ENCODE measurements around the gene CEP295NL.
A peak's percentile ranks its signal among the peaks of the same experiment; 100 is the strongest.
"Not testable (repeated sequence)": the region's sequence is repeated elsewhere in the genome, so short reads cannot be mapped to it uniquely, and the experiment has no call there.

CEP295NL gene

GRCh38 chr17:78882540-78883088 is 20.4 kb downstream of the CEP295NL start:
- H3K4me1 Mint-ChIP-seq = peaks cover 73% of the 10 kb centered on the region
- peak overlapping the region; percentile 21 to 68 (median 40) for H3K4me3 Mint-ChIP-seq
- H3K9me3 Mint-ChIP-seq = no peaks in the 10 kb centered on the region
- H3K36me3 Mint-ChIP-seq (ENCODE audit: low read depth) = no peaks in the 10 kb centered on the region
- peak overlapping the region; percentile 88 to 92 (median 90) for H3K27ac Mint-ChIP-seq
- H3K27me3 Mint-ChIP-seq (ENCODE audit: low read depth) = peaks cover 3% of the 10 kb centered on the region
- no peak for TF ChIP-seq CTCF (IDR thresholded peaks at IDR 0.05; ENCODE audit: unreplicated experiment in 3 of 3)

DNA sequence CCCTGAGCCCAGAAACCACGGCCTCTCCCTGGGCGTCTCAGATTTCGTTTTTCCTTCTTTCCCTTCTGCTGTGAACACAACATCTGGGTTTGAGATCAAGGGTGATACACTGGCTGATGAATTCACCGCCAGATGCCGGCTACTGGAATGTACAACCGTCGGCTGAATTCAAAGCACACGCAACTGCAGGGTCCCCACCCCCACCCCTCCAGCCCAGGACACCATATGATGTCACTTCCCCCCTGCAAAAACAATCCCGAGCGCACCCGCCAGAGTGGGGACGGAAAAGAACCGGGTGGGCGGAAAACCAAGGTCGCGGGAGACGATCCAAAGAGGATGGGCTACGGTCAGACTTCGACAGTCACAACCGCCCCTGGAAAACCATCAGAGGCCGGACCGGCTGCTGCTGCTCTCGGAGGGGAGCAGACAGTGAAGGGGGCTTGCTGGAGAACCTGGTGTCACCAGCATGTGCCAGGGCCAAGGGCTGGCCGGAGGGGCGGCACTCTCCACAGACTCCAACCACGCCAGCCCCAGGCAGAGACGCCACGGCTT is 23.3 kb downstream of the CEP295NL start:
- peak overlapping the region; percentile 86 to 98 (median 97) for H3K27ac Mint-ChIP-seq
- peaks cover 4% of the 10 kb centered on the region for H3K36me3 Mint-ChIP-seq (ENCODE audit: low read depth)
- TF ChIP-seq CTCF (IDR thresholded peaks at IDR 0.05; ENCODE audit: unreplicated experiment in 3 of 3) = no peak
- peak overlapping the region; percentile 36 to 69 (median 55) for H3K4me3 Mint-ChIP-seq
- peaks cover 74% of the 10 kb centered on the region for H3K4me1 Mint-ChIP-seq
- peaks cover 3% of the 10 kb centered on the region for H3K27me3 Mint-ChIP-seq (ENCODE audit: low read depth)
- H3K9me3 Mint-ChIP-seq = no peaks in the 10 kb centered on the region

DNA sequence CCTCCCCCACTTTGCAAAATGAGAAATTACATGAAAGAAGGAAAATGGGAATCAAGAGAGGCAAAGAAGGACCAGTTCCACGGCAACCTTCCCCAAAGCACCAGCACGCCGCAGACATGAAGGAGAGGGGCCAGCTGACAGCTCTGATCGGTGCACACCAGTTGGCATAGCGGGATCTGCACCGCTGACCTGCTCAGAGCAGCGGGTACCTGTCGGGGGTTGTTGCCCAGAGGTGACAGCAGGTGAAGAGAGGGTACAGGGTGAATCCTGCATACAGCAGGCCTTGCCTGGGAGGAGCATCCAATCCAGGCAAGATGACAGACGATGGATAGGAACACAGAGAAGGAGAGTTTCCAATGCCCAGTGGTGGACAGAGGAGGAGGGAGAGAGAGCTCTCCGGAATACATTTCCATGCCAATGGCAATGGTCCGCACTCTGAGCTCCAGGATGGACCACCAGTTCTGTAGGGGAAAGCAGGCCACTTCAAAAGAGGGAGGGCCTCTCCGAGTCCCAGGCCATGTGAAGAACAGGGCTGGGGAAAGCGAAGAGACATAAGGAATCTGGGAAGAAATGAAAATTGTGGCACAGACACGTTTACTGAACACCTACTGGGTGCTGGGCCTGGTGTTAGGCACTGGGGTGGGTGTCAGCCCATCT is 24.0 kb downstream of the CEP295NL start:
- peaks cover 9% of the 10 kb centered on the region for H3K36me3 Mint-ChIP-seq (ENCODE audit: low read depth)
- no peak for TF ChIP-seq CTCF (IDR thresholded peaks at IDR 0.05; ENCODE audit: unreplicated experiment in 3 of 3)
- peaks cover 74% of the 10 kb centered on the region for H3K4me1 Mint-ChIP-seq
- no peaks in the 10 kb centered on the region for H3K9me3 Mint-ChIP-seq
- H3K27me3 Mint-ChIP-seq (ENCODE audit: low read depth) = peaks cover 3% of the 10 kb centered on the region
- peak overlapping the region; percentile 86 to 98 (median 97) for H3K27ac Mint-ChIP-seq
- H3K4me3 Mint-ChIP-seq = peak overlapping the region; percentile 18 to 69 (median 36)

- Mint-ChIP-seq H3K9me3 (no peaks in the 10 kb centered on the region), H3K36me3 (ENCODE audit: low read depth) (peaks cover 16% of the 10 kb centered on the region), H3K4me3 (peak overlapping the region in 2 of 3 experiments; percentile 7 to 45), H3K4me1 (peaks cover 74% of the 10 kb centered on the region), H3K27me3 (ENCODE audit: low read depth) (peaks cover 3% of the 10 kb centered on the region), H3K27ac (peak overlapping the region; percentile 84 to 97 (median 86))
- no peak for TF ChIP-seq CTCF (IDR thresholded peaks at IDR 0.05; ENCODE audit: unreplicated experiment in 3 of 3)
These were observed 24.7 kb downstream of the CEP295NL start for GRCh38 chr17:78878261-78878660.

GRCh38 chr17:78876954-78877517 is 26.0 kb downstream of the CEP295NL start:
- H3K36me3 Mint-ChIP-seq (ENCODE audit: low read depth) = peaks cover 20% of the 10 kb centered on the region
- not testable (repeated sequence) for H3K27me3 Mint-ChIP-seq (ENCODE audit: low read depth)

DNA sequence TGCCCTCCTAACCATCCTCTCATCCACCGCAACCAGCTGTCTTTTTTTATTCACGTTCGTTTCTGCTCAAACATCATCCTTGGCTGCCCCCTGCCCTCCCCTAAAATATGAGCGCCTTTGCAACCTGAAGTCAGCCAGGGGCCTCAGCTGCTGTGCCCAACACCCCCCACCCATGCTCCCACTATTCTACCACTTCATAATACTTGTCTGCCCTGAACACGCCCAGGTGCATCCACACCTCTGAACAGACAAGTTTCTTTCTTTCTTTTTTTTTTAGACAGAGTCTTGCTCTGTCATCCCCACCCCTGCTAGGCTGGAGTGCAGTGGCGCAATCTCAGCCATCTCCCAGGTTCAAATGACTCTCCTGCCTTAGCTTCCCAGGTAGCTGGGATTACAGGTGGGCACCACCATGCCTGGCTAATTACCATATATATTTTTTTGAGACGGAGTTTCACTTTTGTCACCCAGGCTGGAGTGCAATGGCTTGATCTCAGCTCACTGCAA is 26.9 kb downstream of the CEP295NL start:
- TF ChIP-seq CTCF (IDR thresholded peaks at IDR 0.05; ENCODE audit: unreplicated experiment in 3 of 3) = no peak
- Mint-ChIP-seq H3K9me3 (no peaks in the 10 kb centered on the region), H3K4me3 (no peak overlapping the region), H3K27ac (peak overlapping the region in 2 of 3 experiments; percentile 23 to 64), H3K27me3 (ENCODE audit: low read depth) (peaks cover 3% of the 10 kb centered on the region), H3K4me1 (peaks cover 56% of the 10 kb centered on the region), H3K36me3 (ENCODE audit: low read depth) (peaks cover 20% of the 10 kb centered on the region)

More at GRCh38 chr17:78876954-78877517, 26.0 kb downstream of the CEP295NL start:
- not testable (repeated sequence) for H3K9me3 Mint-ChIP-seq, H3K4me3 Mint-ChIP-seq, H3K27ac Mint-ChIP-seq
- peaks cover 63% of the 10 kb centered on the region for H3K4me1 Mint-ChIP-seq
